Measurements from ENCODE around the gene LCN15. TPM values are rescaled to one million over a fixed set of nuclear protein-coding genes. Genes with fewer than 3 reads are reported as not detected.
"Not testable (repeated sequence)": the region's sequence is repeated elsewhere in the genome, so short reads cannot be mapped to it uniquely, and the experiment has no call there.

Gene LCN15
- total RNA-seq, 1 donor from 2014 or later: 0.46 TPM

DNA sequence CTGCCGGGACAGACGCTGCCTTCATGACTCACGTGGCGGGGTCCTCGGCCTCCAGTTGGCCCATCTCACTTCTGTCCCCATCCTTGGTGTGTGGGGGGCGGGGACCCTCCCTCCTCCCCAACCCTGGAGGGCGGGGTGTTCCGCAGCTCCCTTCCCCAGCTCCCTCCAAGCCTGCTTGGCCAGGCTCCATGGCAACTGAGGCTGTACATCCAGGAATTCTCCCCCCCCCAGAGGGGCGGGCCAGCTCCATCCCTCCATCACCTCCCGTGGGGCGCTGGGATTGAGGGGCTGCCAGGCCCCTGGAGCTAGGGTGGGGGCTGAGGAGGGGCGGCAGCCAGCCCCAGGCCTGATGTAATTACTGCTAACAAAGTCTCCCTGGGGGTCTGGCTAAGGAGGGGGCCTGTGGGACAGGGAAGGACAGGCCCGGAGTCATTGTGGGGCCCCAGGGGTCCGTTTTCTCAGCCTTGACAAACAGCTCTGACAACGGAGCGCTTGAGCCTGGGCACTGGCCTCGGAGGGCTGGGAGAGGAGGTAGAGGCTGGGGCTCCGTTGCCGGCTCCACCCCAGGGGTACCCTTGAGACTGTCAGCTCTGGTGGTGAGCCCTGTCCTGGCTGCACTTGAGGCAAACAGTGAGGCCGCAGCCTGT, 43.9 kb downstream of the LCN15 start:
- intact Hi-C loops (cut with DNase I): no loop called here
- DNase-seq (ENCODE audit: missing footprints): no peak

DNA sequence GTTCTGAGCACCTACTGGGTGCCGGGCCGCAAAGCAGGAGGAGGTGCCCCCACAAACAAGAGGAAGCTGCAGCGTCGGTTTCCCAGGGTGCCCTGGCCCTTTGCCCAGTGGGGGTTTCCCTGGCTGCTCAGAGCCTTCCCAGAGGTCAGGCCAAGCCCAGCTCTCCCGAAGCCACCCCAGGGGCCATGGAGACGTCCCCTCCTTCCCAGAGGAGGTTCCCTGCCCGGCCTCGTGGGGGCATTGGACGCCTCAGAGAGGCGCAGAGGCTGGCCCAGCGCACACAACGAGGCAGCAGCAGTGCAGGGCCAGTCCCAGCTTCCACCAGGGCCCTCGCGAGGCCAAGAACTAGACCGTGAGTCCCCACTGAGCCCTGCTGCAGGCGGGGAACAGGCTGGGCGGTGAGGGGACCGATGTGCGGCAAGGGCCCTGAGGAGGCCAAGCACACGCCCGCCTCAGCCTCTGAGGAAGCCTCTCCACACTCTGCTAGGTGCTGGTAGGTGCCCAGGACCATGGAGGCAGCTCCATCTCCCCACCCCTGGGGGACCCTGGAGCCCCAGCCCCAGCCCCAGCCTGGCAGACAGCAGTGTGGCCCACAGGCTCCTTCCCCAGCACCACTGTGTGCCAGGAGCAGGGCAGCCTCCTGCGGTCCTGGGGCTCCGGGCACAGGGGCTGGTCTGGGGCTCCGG, 45.0 kb downstream of the LCN15 start:
- ATAC-seq (no peak), DNase-seq (ENCODE audit: missing footprints) (no peak)
- intact Hi-C loops (cut with DNase I): loop anchor here (5.0 kb wide), 1 partner anchor 47 kb away; no protein-coding TSS in a partner anchor

More for the DNA sequence above, 43.9 kb downstream of the LCN15 start:
- peak; percentile 40 for ATAC-seq

- no peak for DNase-seq (ENCODE audit: missing footprints)
- no peak for ATAC-seq
- intact Hi-C loops (cut with DNase I): loop anchor here (5.0 kb wide), 1 partner anchor 46 kb away; no protein-coding TSS in a partner anchor
Measured at GRCh38 chr9:136718345-136719194, 45.7 kb downstream of the LCN15 start.

DNA sequence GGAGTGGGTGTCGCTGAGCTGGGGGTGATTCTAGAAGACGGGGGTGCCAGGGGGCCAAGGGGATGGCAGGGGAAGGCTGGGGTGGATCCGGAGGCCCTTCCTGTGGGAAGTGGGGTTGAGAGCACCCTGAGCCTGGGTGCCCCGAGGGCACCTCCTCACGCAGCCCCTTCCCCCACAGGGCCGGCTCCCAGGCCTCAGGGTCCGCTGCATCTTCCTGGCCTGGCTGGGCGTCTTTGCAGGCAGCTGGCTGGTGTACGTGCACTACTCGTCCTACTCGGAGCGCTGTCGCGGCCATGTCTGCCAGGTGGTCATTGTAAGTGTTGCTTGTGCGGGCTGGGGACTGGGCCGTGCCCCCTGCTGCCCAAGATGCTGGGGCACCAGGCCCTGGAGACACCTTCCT, 46.9 kb downstream of the LCN15 start:
- intact Hi-C loops (cut with DNase I): loop anchor here (5.0 kb wide), 1 partner anchor 45 kb away; no protein-coding TSS in a partner anchor
- ATAC-seq (no peak), DNase-seq (ENCODE audit: missing footprints) (no peak)

DNA sequence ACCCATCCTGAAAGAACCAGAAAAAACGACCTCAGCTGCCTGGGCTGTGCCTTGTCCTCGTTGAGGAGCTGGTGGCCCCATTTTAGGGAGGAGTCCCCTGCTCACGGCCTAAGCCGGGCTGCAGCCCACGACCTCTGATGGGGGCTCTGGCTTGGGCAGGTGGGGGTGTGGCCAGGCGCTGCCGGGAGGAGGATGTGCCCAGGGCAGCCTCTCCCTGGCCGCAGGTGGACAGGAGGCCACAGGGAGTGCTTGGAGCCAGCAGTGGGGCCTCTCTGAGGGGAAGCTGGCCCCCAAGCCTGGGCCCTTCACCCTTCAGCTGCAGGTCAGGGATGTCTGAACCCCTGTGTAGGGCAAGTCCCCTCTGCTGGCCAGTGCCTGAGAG, 49.4 kb downstream of the LCN15 start:
- no peak for DNase-seq (ENCODE audit: missing footprints)
- no peak for ATAC-seq
- intact Hi-C loops (cut with DNase I): loop anchor here (5.0 kb wide), 1 partner anchor 43 kb away; no protein-coding TSS in a partner anchor

GRCh38 chr9:136714096-136714892, 50.0 kb downstream of the LCN15 start:
- peak; percentile 78 for DNase-seq (ENCODE audit: missing footprints)
- intact Hi-C loops (cut with DNase I): no loop called here

DNA sequence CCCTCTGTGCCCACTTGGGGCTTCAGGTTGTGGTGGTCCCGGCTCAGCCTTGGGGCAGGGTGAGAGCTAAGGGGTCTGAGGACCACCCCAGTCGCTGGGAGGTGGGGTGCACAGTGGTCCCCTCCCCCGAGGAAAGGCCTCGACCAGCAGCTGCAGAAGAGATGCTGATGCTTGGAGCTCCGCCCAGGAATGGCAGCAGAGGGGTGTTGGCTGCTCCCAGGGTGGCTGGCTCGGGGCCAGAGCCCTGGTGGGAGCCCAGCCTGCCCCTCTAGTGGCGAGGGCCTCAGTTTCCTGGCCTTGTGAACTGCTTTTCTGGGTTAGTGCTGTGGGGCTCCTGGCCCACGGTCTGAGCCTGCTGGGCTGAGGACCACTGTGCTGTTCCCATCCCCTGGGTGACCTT, 50.8 kb downstream of the LCN15 start:
- intact Hi-C loops (cut with DNase I): no loop called here
- peak; percentile 72 for DNase-seq (ENCODE audit: missing footprints)

More at GRCh38 chr9:136714096-136714892, 50.0 kb downstream of the LCN15 start:
- peak; percentile 34 for ATAC-seq

GRCh38 chr9:136712690-136713544, 51.4 kb downstream of the LCN15 start:
- ATAC-seq (no peak), DNase-seq (ENCODE audit: missing footprints) (no peak)
- intact Hi-C loops (cut with DNase I): no loop called here

More for the DNA sequence above, 50.8 kb downstream of the LCN15 start:
- no peak for ATAC-seq

GRCh38 chr9:136711751-136712689, 52.3 kb downstream of the LCN15 start, which contains the start of gene DIPK1B:
Gene DIPK1B (plus strand): TSS chr9:136712572. CDS start chr9:136712666, 94 bp downstream.
- intact Hi-C loops (cut with DNase I): no loop called here
- DNase-seq (ENCODE audit: missing footprints): no peak
- ATAC-seq: peak; percentile 13

DNA sequence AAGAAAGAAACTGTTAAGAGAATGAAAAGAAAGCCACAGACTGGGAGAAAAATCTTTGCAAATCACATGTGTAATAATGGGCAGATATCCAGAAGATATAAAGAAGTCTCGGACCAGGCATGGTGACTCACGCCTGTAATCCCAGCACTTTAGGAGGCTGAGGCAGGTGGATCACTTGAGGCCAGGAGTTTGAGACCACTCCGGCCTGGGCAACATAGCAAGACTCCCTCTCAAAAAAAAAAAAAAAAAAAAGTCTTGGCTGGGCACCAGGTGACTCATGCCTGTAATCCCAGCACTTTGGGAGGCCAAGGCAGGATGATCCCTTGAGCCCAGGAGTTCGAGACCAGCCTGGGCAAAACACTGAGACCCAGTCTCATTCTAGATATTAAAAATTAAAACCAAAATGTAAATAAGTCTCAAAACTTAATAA, 53.1 kb downstream of the LCN15 start:
- ATAC-seq; intact Hi-C loops (cut with DNase I); DNase-seq (ENCODE audit: missing footprints): not testable (repeated sequence)

DNA sequence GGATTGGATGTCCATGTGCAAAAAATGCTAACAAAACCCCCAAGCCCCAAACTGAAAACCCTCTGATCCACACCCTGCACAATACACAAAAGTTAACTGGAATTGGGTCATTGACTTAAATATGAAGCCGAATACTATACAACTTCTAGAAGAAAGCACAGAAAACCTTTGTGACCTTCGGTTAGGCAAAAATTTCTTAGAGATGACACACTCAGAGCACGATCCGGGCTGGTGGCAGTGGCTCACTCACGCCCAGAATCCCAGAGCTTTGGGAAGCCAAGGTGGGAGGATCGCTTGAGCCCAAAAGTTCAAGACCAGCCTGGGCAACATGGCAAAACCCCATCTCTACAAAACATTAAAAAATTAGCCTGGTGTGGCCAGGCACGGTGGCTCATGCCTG, 53.8 kb downstream of the LCN15 start:
- no peak for DNase-seq (ENCODE audit: missing footprints)
- ATAC-seq: no peak
- intact Hi-C loops (cut with DNase I): no loop called here

Small RNA genes lying within 50 kb of the gene (microRNA-seq; reads per million reads assigned to microRNA genes)
- gene MIR6722: not detected

Other genes starting within 250 kb of the LCN15 start
- 18.7 TPM for gene NOTCH1, start 218.5 kb downstream of the LCN15 start, total RNA-seq
- gene EGFL7, start 101.6 kb downstream of the LCN15 start, total RNA-seq: 72.0 TPM
- gene AGPAT2, start 77.1 kb downstream of the LCN15 start, total RNA-seq: 57.9 TPM
- 16.4 TPM for gene DIPK1B, start 51.9 kb downstream of the LCN15 start, total RNA-seq
- 11.3 TPM for gene LCN10, start 21.6 kb downstream of the LCN15 start, total RNA-seq
- gene LCN6, start 16.0 kb downstream of the LCN15 start, total RNA-seq: 22.2 TPM
- gene LCN8, start 6.3 kb downstream of the LCN15 start, total RNA-seq: not detected
- gene TMEM141, start 26.8 kb upstream of the LCN15 start, total RNA-seq: 75.9 TPM
- 1.6 TPM for gene CCDC183, start 31.8 kb upstream of the LCN15 start, total RNA-seq
- gene RABL6, start 43.4 kb upstream of the LCN15 start, total RNA-seq: 69.5 TPM
- gene AJM1, start 78.0 kb upstream of the LCN15 start, total RNA-seq: 8.6 TPM
- gene PHPT1, start 84.9 kb upstream of the LCN15 start, total RNA-seq: 358 TPM
- 12.8 TPM for gene MAMDC4, start 87.8 kb upstream of the LCN15 start, total RNA-seq
- 358 TPM for gene EDF1, start 101.8 kb upstream of the LCN15 start, total RNA-seq
- gene TRAF2, start 122.0 kb upstream of the LCN15 start, total RNA-seq: 12.6 TPM
- 143 TPM for gene FBXW5, start 180.2 kb upstream of the LCN15 start, total RNA-seq
- 1.3 TPM for gene C8G, start 180.7 kb upstream of the LCN15 start, total RNA-seq
- 2.9 TPM for gene LCN12, start 187.8 kb upstream of the LCN15 start, total RNA-seq
- gene PTGDS, start 213.0 kb upstream of the LCN15 start, total RNA-seq: 6,282 TPM
- gene LCNL1, start 218.5 kb upstream of the LCN15 start, total RNA-seq: 8.6 TPM
- gene PAXX, start 227.9 kb upstream of the LCN15 start, total RNA-seq: 26.9 TPM
- gene CLIC3, start 232.1 kb upstream of the LCN15 start, total RNA-seq: 1.1 TPM

Data from Right ventricle myocardium inferior (tissue), 1 donor.